Glutamatergic neuron (in vitro differentiated cells): ENCODE data around the gene CLCN5. TPM values are rescaled to one million over a fixed set of nuclear protein-coding genes. Genes with fewer than 3 reads are reported as not detected.

ENCODE experiments used
- DNase-seq: peaks from one replicate; pipeline ENCODE4 v3.0.0; 2022
- H3K27ac Mint-ChIP-seq: one replicate; pipeline ENCODE4 v1.8.0; 2020; ENCODE audit warnings: mild to moderate bottlenecking, mixed read lengths, inconsistent platforms; ENCODE audit not compliant: unreplicated experiment
- H3K27me3 Mint-ChIP-seq: one replicate; pipeline ENCODE4 v1.8.0; 2020; ENCODE audit warnings: mild to moderate bottlenecking, moderate library complexity, mixed read lengths, inconsistent platforms; ENCODE audit not compliant: unreplicated experiment
- H3K36me3 Mint-ChIP-seq: one replicate; pipeline ENCODE4 v1.8.0; 2020; ENCODE audit warnings: mild to moderate bottlenecking, mixed read lengths, inconsistent platforms; ENCODE audit not compliant: unreplicated experiment
- H3K4me1 Mint-ChIP-seq: one replicate; pipeline ENCODE4 v1.8.0; 2020; ENCODE audit warnings: mild to moderate bottlenecking, low read depth, mixed read lengths, inconsistent platforms; ENCODE audit not compliant: unreplicated experiment
- H3K4me3 Mint-ChIP-seq: one replicate; pipeline ENCODE4 v1.8.0; 2020; ENCODE audit warnings: mild to moderate bottlenecking, mixed read lengths, inconsistent platforms; ENCODE audit not compliant: unreplicated experiment
- H3K9me3 Mint-ChIP-seq: one replicate; pipeline ENCODE4 v1.8.0; 2020; ENCODE audit warnings: mild to moderate bottlenecking, moderate library complexity, mixed read lengths, inconsistent platforms; ENCODE audit not compliant: unreplicated experiment
- total RNA-seq: library from RNA; stranded (reverse); fragmentation: NEBNext Ultra II Directional; extraction: Animal tissue kit (Norgen Biotek cat#: 25700); gene quantifications from one replicate; pipeline ENCODE4 v1.2.1, GENCODE V29; 2021; ENCODE audit not compliant: unreplicated experiment
- TF ChIP-seq, protein P1 (sequence below): fragments of 200-600 bp; sonication (generic); IDR thresholded peaks from one replicate; pipeline ENCODE4 v1.5.0; 2021; ENCODE audit not compliant: partially characterized antibody, unreplicated experiment

The CLCN5 gene
- total RNA-seq, 1 donor from 2014 or later, result 34.7 TPM

DNA sequence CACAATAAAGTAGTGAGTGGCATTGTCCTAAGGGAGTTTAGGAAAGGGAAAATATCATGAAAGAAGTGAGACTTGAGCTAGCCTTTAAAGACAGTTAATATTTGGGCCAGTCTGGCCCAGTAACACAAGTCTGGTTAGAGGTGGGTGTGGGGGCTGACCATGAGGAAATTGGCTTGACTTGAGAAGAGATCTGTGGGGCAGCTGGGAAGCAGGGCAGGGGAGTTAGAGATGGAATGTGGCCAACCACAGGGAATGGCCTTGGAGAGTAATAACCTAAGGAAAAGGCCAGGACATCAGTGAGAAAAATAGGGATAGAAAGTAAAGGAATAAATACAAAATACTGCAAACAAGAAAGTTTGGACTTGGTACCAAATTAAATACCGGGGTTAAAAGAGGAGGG is 71.3 kb downstream of the CLCN5 start:
- H3K9me3 Mint-ChIP-seq, result peaks cover 2% of the 10 kb centered on the region

DNA sequence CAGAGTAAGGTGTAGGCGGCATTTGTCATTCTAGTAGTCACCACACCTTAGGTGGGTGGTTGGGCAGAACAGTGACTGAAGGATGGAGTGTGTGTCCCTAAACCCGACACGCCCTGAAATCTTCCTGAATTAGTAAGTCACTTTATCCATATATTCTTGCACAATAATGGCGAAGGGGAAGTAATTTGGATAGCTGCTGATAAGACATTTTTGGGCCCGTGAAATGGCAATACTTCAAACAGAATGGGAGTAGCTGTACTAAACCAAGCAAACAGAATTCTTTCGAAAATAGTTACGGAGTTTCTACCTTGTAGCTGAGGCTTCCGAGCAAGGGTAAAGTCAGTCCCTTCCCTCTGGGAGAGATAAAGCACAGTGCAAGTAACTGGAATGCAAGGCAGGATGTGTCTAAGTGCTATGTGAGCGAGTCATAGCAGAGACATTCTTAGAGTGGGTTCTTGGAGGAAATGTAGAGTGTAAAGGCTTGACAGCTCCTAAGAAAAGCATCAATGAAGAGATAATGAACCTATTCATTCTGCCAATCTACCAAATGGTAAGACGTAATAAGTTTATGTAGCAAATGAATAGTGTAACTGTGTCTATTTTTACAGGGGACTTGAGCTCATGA is 72.8 kb downstream of the CLCN5 start:
- no peak overlapping the region for H3K27ac Mint-ChIP-seq
- H3K36me3 Mint-ChIP-seq, result no peaks in the 10 kb centered on the region
- H3K9me3 Mint-ChIP-seq, result peaks cover 2% of the 10 kb centered on the region
- H3K27me3 Mint-ChIP-seq, result peaks cover 2% of the 10 kb centered on the region
- TF ChIP-seq, protein P1, sequence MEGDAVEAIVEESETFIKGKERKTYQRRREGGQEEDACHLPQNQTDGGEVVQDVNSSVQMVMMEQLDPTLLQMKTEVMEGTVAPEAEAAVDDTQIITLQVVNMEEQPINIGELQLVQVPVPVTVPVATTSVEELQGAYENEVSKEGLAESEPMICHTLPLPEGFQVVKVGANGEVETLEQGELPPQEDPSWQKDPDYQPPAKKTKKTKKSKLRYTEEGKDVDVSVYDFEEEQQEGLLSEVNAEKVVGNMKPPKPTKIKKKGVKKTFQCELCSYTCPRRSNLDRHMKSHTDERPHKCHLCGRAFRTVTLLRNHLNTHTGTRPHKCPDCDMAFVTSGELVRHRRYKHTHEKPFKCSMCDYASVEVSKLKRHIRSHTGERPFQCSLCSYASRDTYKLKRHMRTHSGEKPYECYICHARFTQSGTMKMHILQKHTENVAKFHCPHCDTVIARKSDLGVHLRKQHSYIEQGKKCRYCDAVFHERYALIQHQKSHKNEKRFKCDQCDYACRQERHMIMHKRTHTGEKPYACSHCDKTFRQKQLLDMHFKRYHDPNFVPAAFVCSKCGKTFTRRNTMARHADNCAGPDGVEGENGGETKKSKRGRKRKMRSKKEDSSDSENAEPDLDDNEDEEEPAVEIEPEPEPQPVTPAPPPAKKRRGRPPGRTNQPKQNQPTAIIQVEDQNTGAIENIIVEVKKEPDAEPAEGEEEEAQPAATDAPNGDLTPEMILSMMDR, result no peak
- DNase-seq, result no peak
- H3K4me1 Mint-ChIP-seq, result peaks cover 12% of the 10 kb centered on the region
- no peak overlapping the region for H3K4me3 Mint-ChIP-seq

More for the DNA sequence above, 71.3 kb downstream of the CLCN5 start:
- Mint-ChIP-seq H3K36me3 (no peaks in the 10 kb centered on the region), H3K4me1 (peaks cover 12% of the 10 kb centered on the region), H3K4me3 (no peak overlapping the region), H3K27ac (no peak overlapping the region), H3K27me3 (peaks cover 2% of the 10 kb centered on the region)
- no peak for DNase-seq
- TF ChIP-seq, protein P1, result no peak

DNA sequence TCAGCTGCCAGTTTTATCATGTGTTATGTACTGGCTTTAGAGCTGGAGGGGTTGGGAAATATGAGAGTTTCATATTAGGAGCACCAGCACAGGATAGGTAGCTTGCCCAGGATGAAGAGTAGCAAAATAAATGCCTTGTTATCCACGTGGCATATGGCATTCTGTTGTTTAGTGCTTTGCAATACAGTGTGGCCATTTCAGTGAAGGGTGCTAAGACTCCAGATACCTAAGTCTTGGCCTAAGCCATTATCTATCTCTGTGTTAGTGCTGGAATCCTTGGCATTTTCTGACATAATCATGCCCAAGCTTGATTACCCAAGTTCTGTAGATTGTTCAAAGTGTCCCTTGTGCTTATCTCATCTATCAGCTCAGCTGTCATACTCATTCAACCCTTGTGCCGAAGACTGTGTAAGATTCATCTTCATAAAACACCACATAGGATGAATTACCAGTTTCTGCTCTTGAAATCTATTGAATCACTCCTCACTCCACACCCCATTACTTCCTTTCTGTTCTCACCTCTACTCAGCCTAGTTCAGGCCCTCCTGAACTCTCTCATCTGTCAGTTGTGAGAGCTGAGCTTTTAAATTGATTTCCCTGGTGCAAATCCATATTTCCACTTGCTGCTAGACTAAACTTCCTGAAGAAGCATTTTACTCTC is 73.5 kb downstream of the CLCN5 start:
- TF ChIP-seq, protein P1, result no peak
- Mint-ChIP-seq H3K4me3 (no peak overlapping the region), H3K27ac (no peak overlapping the region), H3K9me3 (peaks cover 2% of the 10 kb centered on the region), H3K4me1 (peaks cover 12% of the 10 kb centered on the region), H3K27me3 (peaks cover 2% of the 10 kb centered on the region), H3K36me3 (no peaks in the 10 kb centered on the region)
- DNase-seq, result no peak

DNA sequence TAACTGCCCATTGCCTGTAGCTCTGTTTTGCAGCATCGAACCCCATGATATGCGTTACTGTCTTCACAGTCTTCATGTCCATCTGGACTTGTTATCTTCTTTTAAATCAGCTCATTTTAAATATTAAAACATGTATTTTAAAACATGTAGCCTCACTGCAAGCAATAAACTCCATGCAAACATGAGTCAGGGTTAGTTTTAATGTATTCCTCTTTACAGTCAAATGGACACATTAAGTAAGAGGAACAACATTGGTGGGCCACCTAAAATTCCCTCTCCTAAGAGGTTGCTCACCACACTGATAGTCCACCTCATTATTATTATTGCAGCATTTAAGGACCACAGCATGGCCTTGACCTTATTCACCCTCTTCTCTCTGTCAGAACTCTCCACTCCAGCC is 74.1 kb downstream of the CLCN5 start:
- no peak overlapping the region for H3K27ac Mint-ChIP-seq
- no peaks in the 10 kb centered on the region for H3K36me3 Mint-ChIP-seq
- peaks cover 2% of the 10 kb centered on the region for H3K9me3 Mint-ChIP-seq
- H3K4me3 Mint-ChIP-seq, result no peak overlapping the region
- peaks cover 12% of the 10 kb centered on the region for H3K4me1 Mint-ChIP-seq
- TF ChIP-seq, protein P1, result no peak
- H3K27me3 Mint-ChIP-seq, result peaks cover 2% of the 10 kb centered on the region
- no peak for DNase-seq

DNA sequence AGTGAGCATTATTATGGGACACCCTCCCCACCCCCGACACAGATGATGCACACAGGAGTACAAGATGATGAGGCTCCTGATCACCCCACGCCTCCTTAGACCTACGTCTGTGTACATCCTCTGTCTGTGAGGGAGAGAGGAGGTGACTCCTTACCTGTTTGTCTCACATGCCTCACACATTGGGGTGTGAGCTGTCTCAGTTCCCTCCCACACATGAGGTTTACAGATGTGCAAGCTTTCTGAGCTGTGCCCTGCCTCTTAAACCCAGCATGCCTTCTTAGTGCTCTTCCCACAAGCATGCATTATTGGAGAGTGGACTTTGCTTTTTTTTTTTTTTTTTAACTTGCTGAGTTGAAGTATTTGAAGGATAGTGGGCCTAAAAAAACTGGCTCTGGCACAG is 76.7 kb downstream of the CLCN5 start:
- no peaks in the 10 kb centered on the region for H3K36me3 Mint-ChIP-seq
- no peak overlapping the region for H3K4me3 Mint-ChIP-seq
- no peak for DNase-seq
- TF ChIP-seq, protein P1, result no peak
- peaks cover 4% of the 10 kb centered on the region for H3K9me3 Mint-ChIP-seq
- peaks cover 14% of the 10 kb centered on the region for H3K4me1 Mint-ChIP-seq
- peaks cover 2% of the 10 kb centered on the region for H3K27me3 Mint-ChIP-seq
- H3K27ac Mint-ChIP-seq, result no peak overlapping the region
